Nephron progenitor cell (in vitro differentiated cells): ENCODE data around the gene CACNA1C.

Experiments
- DNase-seq: peaks from one replicate; pipeline ENCODE4 v3.0.0; 2021
- H3K27ac Mint-ChIP-seq: 2 replicates; pipeline ENCODE4 v1.8.0; 2021; ENCODE audit warnings: mild to moderate bottlenecking, moderate library complexity, mixed read lengths
- H3K27me3 Mint-ChIP-seq: 2 replicates; pipeline ENCODE4 v1.8.0; 2021; ENCODE audit warnings: mild to moderate bottlenecking, low read depth, mixed read lengths; ENCODE audit not compliant: poor library complexity
- H3K36me3 Mint-ChIP-seq: 2 replicates; pipeline ENCODE4 v1.8.0; 2021; ENCODE audit warnings: low read depth, mixed read lengths
- H3K4me1 Mint-ChIP-seq: 2 replicates; pipeline ENCODE4 v1.8.0; 2021; ENCODE audit warnings: mixed read lengths
- H3K4me3 Mint-ChIP-seq: 2 replicates; pipeline ENCODE4 v1.8.0; 2021; ENCODE audit warnings: mild to moderate bottlenecking, moderate library complexity, mixed read lengths
- H3K9me3 Mint-ChIP-seq: 2 replicates; pipeline ENCODE4 v1.8.0; 2021; ENCODE audit warnings: mild to moderate bottlenecking, moderate library complexity, mixed read lengths
- CTCF ChIP-seq: fragments of 200-600 bp; sonication (generic); IDR thresholded peaks from 2 replicates; pipeline ENCODE4 v1.5.0; 2021; ENCODE audit warnings: antibody characterized with exemption

CACNA1C gene

GRCh38 chr12:2338991-2339431 is 286.2 kb downstream of the CACNA1C start:
- Mint-ChIP-seq H3K27ac (no peak overlapping the region), H3K9me3 (peaks cover 6% of the 10 kb centered on the region), H3K36me3 (no peaks in the 10 kb centered on the region), H3K4me3 (no peak overlapping the region), H3K4me1 (peaks cover 72% of the 10 kb centered on the region), H3K27me3 (no peaks in the 10 kb centered on the region)
- TF ChIP-seq CTCF: no peak
- DNase-seq: no peak

- Mint-ChIP-seq H3K27me3 (peaks cover 2% of the 10 kb centered on the region), H3K9me3 (no peaks in the 10 kb centered on the region), H3K27ac (no peak overlapping the region), H3K36me3 (no peaks in the 10 kb centered on the region), H3K4me1 (peaks cover 69% of the 10 kb centered on the region), H3K4me3 (no peak overlapping the region)
- no peak for DNase-seq
- TF ChIP-seq CTCF: no peak
Measured at GRCh38 chr12:2341051-2341751, 288.4 kb downstream of the CACNA1C start.

GRCh38 chr12:2341871-2342270 is 289.1 kb downstream of the CACNA1C start:
- no peak for TF ChIP-seq CTCF
- DNase-seq: no peak
- Mint-ChIP-seq H3K36me3 (no peaks in the 10 kb centered on the region), H3K27ac (no peak overlapping the region), H3K4me1 (peaks cover 65% of the 10 kb centered on the region), H3K4me3 (no peak overlapping the region), H3K27me3 (peaks cover 2% of the 10 kb centered on the region), H3K9me3 (no peaks in the 10 kb centered on the region)

- no peaks in the 10 kb centered on the region for H3K9me3 Mint-ChIP-seq
- no peak for TF ChIP-seq CTCF
- DNase-seq: no peak
- H3K27ac Mint-ChIP-seq: peak overlapping the region; percentile 4
- peak overlapping the region; percentile 4 for H3K4me3 Mint-ChIP-seq
- peaks cover 3% of the 10 kb centered on the region for H3K27me3 Mint-ChIP-seq
- peaks cover 53% of the 10 kb centered on the region for H3K4me1 Mint-ChIP-seq
- no peaks in the 10 kb centered on the region for H3K36me3 Mint-ChIP-seq
Measured at GRCh38 chr12:2343681-2344080, 290.9 kb downstream of the CACNA1C start.

- TF ChIP-seq CTCF: no peak
- H3K27me3 Mint-ChIP-seq: peaks cover 11% of the 10 kb centered on the region
- DNase-seq: no peak
- H3K27ac Mint-ChIP-seq: peak overlapping the region; percentile 72
- no peaks in the 10 kb centered on the region for H3K9me3 Mint-ChIP-seq
- no peaks in the 10 kb centered on the region for H3K36me3 Mint-ChIP-seq
- peaks cover 53% of the 10 kb centered on the region for H3K4me1 Mint-ChIP-seq
- no peak overlapping the region for H3K4me3 Mint-ChIP-seq
Measured at GRCh38 chr12:2344476-2344875, 291.7 kb downstream of the CACNA1C start.

- H3K36me3 Mint-ChIP-seq: no peaks in the 10 kb centered on the region
- H3K27me3 Mint-ChIP-seq: peaks cover 13% of the 10 kb centered on the region
- no peak for DNase-seq
- H3K27ac Mint-ChIP-seq: no peak overlapping the region
- H3K4me1 Mint-ChIP-seq: peaks cover 53% of the 10 kb centered on the region
- H3K9me3 Mint-ChIP-seq: no peaks in the 10 kb centered on the region
- TF ChIP-seq CTCF: no peak
- H3K4me3 Mint-ChIP-seq: no peak overlapping the region
Measured at GRCh38 chr12:2344885-2345284, 292.1 kb downstream of the CACNA1C start.
